Right lung (tissue), 5 donors: Measurements from ENCODE around the gene MAN2C1. TPM values are rescaled to one million over a fixed set of nuclear protein-coding genes. Genes with fewer than 3 reads are reported as not detected.
"Not testable (repeated sequence)": the region's sequence is repeated elsewhere in the genome, so short reads cannot be mapped to it uniquely, and the experiment has no call there.

Experiments used
- DNase-seq, 2 donors: peaks; one replicate each; pipeline ENCODE4 v3.0.0-alpha.2; 2013
- polyA plus RNA-seq, 5 donors: library from polyadenylated mRNA; unstranded; fragments of 120-200 nt; gene quantifications; one replicate each; pipeline versions ENCODE4 v1.2.1 to v1.2.3, GENCODE V29; 2013; ENCODE audit warnings: inconsistent platforms in 1 of 5, low replicate concordance in 1 of 5; ENCODE audit not compliant: insufficient read length in 5 of 5, insufficient read depth in 1 of 5

MAN2C1 gene
- polyA plus RNA-seq, 5 donors: 118 to 221 (median 170) TPM

DNA sequence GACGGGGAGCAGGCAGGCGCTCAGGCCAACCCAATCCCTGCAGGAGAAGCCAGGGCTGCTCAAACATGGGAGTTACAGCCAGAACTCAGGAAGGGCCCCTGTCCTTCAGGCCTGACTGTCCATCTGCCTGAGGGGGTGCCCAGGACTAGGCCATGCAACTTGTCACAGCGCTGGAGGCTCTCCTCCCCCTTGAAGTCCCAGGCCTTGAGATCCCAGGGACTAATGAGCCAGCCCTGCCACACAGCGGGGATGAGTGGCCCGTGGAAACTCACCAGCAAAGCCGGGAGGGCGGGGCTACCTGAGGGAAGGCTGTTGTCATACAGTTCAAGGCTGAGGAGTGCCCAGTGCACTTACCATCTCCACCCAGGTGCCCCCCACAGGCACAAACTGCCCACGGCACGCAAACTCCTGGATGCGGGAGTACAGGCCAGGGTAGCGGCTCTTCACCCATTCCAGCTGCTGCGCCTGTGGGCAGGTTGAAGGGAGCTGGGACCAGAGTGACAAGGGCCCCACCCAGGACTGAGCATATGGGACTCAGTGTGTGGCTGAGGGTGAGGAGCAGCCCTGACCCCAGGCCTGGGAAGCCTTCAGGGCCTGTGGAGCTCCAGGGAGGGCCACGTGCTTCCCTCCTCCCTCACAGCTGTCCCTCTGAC lies 6.3 kb downstream of the MAN2C1 start:
- no peak for DNase-seq

DNA sequence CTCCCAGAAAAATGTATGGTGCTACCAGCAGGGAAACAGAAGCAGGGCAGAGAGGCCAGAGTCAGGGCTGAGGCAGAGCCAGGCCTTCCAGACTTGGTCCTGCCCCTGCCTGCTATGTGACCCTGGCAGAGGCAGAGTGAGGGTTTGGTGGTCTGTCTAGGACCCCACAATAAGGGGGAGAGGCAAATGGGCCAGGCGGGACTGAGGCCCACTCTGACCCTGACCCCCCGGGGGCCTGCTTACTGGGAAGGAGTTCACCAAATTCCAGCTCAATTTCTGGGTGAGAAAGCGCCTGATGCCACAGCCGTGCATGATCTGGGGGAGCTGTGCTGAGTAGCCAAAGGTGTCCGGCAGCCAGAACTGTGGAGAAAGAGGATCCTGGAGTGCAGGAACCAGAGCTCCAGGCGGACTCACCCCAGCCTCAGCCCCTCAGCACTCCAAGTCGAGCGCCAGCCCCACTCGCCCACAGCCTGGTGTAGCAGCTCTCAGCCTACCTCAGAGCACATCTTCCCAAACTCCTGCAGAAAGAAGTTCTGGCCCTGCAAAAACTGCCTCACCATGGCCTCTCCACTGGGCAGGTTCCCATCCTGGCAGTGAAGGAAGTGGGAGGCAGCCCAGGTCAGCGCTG lies 6.9 kb downstream of the MAN2C1 start:
- no peak for DNase-seq

DNA sequence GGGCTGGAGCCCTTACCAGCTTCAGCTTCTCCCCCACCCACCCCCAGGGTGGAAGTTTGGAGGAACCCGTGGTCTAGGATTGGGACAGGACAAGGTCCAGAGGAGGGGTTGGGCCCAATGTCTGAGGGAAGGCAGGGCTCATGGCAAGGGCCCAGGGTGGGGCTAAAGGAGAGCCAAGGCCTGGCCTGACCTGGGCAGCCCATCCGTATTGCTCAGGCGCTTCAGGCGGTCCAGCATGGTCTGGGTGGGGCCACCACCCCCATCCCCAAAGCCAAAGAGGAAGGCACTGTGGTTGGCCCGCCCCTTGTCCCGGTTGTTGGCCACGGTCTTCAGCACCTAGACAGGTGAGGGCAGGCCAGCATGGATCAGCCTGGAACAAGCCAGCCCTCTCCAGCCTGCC lies 7.6 kb downstream of the MAN2C1 start:
- DNase-seq: no peak

DNA sequence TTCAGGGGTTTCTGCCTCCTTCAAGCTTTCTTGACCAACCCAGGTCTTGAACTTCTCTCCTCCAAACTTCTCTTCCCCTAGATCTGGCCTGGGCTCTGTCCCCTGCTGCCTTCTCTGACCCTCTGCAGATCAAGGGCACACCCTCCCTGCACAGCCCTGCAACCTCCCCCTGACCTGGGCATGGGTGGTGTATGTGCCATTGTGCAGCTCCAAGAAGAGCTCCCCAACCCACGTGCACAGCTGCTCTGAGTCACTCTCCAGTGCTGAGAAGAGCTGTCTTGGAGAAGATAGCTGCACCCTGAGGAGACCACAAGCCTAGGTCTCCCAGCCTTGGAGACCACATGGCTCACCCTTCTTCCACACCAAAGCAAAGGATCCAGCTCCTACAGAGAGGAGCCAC lies 8.0 kb downstream of the MAN2C1 start:
- DNase-seq: no peak

DNA sequence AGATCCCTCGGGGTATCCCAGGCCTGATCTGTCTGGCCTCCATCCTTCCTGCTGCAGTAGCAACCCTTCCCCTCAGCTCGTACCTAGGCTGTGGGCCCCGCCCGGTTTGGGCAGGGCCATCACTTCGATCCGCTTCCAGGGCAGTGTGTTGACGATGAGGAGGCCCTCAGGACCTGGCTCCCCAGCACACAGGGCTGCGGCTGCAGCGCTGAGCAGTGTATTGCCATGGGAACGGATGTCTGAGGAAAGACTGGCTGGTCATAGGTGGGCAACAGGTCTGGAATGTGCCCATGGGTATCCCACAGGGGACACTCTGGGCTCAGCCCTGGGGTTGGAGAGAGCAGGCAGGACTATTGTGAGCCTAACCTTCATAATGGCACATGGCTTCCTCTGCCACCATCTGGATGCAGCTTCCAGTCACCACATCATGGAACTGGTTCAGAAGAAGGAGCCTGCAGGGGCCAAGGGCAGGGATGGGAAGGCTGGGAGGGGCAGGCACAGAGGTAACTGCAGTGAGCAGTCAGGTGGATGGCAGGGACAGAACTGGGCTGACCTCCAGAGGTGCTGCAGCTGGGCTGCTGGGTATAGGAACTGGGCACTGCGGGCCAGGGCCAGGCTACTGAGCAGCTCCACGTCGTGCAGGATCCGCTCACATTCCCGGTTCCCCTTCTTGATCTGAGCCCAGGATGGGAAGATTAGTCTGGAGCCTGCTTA lies 8.7 kb downstream of the MAN2C1 start:
- DNase-seq: no peak

DNA sequence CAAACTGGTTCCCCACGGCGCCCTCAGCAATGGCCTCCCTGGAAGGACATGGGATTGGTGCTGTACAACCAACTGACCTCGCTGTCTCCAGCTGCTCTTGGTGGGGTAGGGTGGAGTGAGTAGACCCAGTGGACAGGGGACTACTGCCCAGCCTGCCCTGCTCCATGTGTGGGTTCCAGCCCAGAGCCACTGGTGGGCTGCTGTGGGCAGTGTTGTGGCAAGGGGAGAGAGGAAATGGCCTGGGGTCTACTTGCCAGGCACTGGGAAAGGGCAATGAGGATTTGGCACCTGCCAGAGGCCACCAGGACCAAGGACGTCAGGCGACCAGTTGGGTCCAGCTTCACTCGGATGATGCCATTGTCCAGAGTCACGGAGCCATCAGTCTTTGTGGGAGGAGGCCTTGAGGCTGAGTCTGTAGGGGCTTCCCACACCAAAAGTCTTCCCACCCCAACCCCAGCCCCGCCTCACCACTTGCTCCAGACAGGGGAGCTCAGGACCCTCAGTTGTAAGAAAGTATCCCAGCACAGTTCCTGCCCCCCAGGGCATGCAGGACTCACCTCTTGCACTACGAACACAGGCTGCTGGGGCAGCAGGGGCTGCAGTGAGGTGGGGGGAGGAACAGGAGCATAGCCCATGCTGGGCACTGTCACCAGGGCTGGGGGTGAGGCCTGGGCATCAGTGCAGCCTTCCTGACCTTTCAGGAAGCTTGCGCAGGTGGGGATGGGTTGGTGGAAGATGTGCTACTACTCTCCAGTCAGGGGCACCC lies 9.5 kb downstream of the MAN2C1 start:
- no peak for DNase-seq

DNA sequence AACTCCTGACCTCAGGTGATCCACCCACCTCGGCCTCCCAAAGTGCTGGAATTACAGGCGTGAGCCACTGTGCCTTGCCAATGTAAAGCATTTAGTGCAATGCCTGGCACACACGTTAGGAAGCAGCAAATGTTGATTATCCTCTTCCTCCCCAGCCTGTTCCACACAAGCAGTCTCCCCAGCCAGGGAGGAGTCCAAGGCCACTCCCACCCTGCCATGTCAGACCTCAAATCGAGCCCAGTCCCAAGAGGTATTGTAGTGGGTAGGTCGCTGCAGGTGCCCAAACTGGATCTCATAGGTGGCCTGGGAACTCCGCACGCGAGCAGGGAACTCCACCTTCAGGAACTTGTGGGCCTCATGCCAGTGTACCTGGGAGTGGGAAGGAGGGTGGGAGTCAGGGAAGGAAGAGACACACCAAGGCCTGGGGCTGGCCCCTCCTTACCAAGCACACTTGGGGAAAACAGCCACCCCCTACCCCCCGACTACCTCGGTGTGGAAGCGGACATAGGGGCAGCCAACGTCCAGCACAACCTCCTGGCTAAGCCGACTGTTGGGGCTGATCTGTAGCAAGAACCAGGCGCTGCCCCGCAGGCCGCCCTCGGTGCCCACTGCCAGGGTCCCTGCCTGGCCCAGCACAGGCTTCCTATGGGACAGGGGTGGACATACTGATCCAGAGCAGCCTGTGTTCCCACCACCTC lies 10.3 kb downstream of the MAN2C1 start:
- no peak for DNase-seq

DNA sequence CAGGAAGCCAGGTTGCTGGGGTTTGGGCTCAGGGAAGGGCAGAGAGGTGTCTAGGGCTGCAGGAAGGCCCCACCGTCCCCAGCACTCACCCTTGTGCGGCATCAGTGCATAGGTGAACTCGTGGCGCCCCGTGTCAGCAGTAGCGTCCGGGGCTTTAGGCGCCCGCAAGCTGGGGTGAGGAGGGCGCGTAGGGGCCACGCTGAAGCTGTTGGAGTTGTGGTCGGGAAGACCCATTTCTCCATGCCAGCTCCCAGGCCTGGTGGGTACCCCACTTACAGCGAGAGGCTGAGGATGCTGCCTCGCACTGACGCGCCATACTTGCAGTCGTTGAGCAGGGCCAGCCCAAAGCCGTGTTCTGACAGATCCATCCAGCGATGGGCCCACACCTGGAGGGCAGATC lies 11.9 kb downstream of the MAN2C1 start:
- no peak for DNase-seq

DNA sequence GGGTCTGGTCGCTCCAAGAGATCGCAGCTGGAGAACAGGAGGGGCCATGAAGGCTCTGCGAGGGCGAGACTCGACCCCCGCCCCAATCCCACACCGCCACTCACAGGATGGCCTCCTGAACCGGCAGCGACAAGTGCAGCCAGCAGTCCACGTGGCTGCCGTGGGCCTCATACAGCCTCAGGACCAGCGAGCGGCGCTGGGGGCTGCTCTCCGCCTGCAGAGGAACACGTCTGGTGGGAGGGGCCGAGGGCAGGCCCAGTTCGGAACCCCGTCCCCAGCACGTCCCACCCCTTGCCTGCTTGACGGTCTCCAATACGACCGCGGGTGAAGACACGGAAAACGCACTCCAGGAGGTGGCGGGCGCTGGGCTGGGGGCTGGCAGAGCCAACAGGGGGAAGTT lies 12.4 kb downstream of the MAN2C1 start:
- no peak for DNase-seq

DNA sequence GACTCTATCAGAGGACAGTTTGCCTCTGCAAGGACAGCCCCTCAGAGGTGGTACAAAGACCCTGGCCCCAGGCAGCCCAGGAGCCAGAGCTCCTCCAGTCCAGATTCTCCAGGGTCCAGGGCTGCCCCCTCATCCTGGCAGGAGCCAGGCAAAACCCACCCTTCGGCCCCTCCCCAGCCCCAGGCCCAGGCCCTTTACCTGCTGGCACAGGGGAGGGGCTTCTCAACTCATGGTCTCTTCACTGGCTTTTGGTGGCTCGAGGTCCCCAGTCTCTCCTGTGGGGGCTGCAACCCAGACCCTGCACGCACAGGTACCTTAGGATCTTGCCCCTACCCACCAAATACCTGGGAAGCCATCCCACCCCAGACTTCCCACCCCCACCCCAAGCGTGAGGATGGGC lies 13.0 kb downstream of the MAN2C1 start:
- DNase-seq: no peak

DNA sequence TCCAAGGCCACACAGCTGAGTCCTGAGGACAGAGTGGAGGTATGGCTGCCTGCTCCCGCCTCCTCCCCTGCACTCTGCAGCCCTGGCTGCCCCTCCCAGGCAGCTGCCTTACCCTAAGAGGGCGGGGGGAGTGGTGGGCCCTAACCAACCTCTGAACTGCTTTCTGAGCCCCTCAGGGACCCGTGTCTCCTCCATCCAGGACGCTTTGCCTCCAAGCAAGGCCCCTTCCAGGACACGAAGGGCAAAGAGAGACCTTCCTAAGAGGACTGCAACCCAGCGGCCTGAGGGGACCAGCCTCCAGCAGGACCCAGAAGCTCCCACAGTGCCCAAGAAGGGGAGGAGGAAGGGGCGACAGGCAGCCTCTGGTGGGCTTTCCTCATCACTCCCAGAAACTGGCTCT lies 14.0 kb downstream of the MAN2C1 start:
- no peak for DNase-seq

DNA sequence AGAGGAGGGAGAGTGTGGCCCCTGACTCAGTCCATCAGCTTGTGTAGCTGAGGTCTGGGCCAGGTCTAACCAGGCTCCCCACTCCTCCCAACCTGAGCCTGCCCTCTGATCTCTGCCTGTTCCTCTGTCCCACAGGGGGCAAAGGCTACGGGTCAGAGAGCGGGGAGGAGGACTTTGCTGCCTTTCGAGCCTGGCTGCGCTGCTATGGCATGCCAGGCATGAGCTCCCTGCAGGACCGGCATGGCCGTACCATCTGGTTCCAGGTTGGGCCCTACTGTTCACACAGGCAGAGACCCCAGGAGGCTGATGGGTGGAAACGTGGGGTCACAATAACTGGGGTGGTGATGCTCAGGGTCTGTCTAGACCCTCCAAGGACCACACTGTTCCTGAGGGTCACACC lies 14.8 kb downstream of the MAN2C1 start:
- DNase-seq: no peak

DNA sequence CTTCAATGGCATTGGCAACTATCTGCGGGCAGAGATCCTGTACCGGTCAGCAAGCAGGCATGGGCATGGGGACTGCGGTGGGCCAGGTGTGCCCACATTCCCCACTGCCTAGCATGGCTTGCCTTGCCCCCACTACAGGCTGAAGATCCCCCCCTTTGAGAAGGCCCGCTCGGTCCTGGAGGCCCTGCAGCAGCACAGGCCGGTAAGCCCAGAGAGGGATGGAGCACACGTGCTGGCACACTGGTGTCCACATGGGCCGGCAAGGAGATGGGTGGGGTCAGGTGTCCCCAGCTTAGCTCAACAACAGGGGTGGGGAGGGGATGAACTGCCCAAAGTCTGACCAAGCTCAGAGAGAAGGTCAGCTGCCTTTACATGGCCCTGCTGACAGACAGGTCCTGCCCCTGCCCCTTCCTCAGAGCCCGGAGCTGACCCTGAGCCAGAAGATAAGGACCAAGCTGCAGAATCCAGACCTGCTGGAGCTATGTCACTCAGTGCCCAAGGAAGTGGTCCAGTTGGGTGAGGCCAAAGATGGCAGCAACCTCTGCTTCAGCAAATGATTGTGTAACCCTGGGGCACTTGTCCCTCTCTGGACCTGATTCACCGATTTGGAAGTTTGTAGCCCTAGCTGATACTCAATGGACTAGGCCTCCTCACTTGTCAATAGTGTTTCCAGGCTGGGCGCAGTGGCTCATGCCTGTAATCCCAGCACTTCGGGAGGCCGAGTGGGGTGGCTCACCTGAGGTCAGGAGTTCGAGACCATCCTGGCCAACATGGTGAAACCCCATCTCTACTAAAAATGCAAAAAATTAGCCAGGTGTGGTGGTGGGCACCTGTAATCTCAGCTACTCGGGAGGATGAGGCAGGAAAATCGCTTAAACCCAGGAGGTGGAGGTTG lies 16.0 kb downstream of the MAN2C1 start:
- no peak for DNase-seq

DNA sequence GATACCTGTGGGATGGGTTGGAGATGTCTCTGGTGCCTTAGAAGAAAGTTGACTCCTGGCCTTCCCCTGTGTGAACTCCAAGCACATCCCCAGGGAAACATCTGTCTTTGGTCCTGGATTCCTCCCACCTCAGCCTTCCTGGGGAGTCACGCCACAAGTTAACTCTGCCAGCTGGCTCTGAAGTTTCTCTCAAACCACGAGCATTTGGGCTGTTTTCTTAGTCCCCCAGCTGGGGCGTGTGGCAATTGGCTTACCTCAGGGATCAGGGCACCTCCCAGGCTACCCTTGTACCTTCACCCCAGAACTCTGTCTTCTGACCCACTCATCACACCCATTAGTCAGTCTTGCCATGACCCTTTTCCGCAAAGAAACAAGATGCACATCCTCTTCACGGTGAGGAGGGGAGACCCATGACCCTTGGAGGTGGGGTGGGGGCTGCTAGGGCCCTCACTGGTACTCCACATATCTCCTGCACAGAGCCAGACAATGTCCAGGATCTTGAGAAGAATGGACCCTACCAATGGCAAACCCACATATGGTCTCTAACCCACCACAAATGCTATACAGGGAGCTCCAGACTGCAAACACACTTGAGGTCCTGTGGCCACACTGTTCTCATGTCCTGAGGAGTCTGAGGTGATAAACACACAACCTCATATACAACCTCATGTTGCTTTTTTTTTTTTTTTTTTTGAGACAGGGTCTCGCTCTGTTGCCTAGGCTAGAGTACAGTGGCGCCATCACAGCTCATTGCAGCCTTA lies 17.6 kb downstream of the MAN2C1 start:
- no peak for DNase-seq

DNA sequence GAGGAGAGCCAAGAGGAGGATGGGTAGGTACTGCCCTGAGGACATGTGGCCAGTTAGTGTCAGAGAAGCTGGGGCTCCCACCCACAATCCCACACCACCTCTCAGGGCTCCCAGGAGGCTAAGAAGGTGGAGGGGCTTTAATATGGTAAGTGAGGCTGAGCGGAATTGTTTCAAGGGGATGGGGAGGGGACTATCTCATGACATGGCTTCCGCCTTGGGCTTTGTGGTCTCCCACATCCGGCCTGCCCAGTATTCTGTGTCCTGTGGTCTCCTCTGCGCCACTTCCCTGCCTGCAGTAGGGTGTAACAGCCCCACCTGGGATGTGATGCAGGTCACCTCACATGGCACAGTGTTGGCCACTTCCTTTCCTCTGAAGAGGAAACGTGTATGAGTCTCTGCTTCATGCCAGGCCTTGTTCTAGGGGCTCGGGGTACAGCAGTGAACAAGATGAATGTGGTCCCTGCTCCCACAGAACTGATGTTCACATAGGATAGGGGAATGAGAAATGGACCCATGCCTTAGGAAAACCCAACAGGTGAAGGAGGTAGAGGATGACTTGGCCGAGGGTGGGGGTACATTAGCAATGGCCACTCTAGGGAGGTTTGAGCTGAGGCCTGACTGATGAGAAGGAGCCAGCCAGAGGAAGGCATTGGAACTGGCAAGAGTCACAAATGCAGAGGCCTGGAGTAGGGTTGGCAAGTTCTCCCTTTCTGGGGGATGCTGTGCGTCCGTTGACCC lies 18.4 kb downstream of the MAN2C1 start:
- DNase-seq: no peak

DNA sequence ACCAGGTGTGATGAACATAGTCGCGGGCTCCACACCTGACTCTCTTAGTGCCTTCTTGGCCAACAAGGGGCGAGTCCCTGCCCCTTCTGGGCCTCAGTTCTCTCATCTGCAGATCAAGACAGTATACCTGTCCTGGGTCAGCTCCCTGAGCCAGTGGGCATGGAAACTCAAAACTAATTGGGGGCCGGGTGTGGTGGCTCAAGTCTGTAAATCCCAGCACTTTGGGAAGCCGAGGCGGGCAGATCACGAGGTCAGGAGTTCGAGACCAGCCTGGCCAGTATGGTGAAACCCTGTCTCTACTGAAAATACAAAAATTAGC lies 19.1 kb downstream of the MAN2C1 start:
- not testable (repeated sequence) for DNase-seq

DNA sequence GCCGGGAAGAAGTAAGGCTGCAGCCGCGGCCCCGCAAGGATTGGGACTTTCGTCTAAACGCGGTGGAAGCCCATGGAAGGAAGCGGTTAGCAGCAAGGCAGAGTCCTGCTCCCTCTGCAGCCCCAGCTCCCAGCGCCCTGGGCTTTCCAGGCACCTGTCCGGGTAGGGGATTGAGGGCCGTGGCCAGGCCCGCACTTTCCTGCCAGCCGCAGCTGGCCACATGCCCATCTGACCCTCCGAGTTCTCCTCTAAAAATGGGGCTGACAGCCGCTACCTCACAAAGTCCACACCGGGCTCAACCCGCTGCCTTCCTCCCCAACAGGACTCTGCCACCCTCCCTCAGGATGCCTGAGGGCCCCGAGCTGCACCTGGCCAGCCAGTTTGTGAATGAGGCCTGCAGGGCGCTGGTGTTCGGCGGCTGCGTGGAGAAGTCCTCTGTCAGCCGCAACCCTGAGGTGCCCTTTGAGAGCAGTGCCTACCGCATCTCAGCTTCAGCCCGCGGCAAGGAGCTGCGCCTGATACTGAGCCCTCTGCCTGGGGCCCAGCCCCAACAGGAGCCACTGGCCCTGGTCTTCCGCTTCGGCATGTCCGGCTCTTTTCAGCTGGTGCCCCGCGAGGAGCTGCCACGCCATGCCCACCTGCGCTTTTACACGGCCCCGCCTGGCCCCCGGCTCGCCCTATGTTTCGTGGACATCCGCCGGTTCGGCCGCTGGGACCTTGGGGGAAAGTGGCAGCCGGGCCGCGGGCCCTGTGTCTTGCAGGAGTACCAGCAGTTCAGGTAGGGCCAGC lies 19.7 kb downstream of the MAN2C1 start:
- DNase-seq: peak in 1 of 2 donors; percentile 6

DNA sequence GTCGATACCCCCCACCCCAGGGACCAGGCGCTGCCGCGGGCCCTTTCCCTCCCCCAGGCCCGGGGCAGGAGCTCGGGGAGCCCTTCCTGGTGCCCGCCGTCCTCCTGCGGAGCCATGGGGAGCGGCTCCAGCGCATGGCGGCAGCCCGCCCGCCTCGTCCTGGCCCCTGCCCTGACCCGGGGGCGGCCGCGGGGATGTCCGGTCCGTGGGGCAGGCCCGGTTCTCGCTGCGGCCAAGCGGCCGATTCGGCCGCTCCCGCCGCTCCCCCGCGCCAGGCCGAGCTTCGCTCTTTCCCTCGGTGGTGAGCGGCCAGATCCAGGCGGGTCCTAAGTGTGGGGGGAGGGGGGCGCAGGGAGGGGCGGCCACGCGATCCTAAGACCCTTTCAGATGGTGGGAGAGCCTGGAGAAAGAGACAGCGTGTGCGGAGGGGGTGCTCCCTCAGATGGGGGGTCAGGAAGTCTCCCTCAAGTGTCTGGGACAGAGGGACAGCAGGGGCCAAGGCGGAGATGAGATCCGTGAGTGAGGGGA lies 20.3 kb downstream of the MAN2C1 start:
- peak in 1 of 2 donors; percentile 15 for DNase-seq
